CD4-positive, alpha-beta T cell (primary cell): ENCODE measurements around the gene USP32. TPM values are rescaled to one million over a fixed set of nuclear protein-coding genes. Genes with fewer than 3 reads are reported as not detected.

Source experiments
- ATAC-seq: fragments of 200-7000 bp; cut with Tn5 transposase; one replicate; pipeline ENCODE4 v1.10.0; 2022; ENCODE audit warnings: mild to moderate bottlenecking; ENCODE audit not compliant: poor library complexity
- CTCF ChIA-PET: fragments of 350-600 bp; sonication (Branson Sonifier 250); formaldehyde crosslinking; loops from one replicate; lab custom pipeline; 2021; ENCODE audit warnings: antibody characterized with exemption, inconsistent platforms; lab: Charles Lee
- POLR2A ChIA-PET: fragments of 350-600 bp; sonication (Branson Sonifier 250); formaldehyde crosslinking; loops from one replicate; lab custom pipeline; 2021; ENCODE audit warnings: antibody characterized with exemption, inconsistent platforms; lab: Charles Lee
- DNase-seq, 14 experiments: peaks; one replicate each; pipeline ENCODE4 v3.0.0-alpha.2; 2013 to 2020; ENCODE audit warnings: mixed read lengths in 2 of 14
- H3K27ac ChIP-seq, 2 donors: one replicate each; pipeline versions ENCODE4 v1.5.1 to v1.7.0; 2013; ENCODE audit warnings: low read length in 2 of 2, low read depth in 1 of 2, mild to moderate bottlenecking in 1 of 2
- H3K27me3 ChIP-seq, 2 experiments: 1 replicate in 1 of 2; 2 replicates in 1 of 2; pipeline versions ENCODE4 v1.6.1 to v1.7.0; 2013; ENCODE audit warnings: low read length in 2 of 2, control low read depth in 1 of 2, mild to moderate bottlenecking in 1 of 2, moderate library complexity in 1 of 2; ENCODE audit not compliant: insufficient read depth in 2 of 2, control insufficient read depth in 1 of 2
- H3K36me3 ChIP-seq: one replicate; pipeline ENCODE4 v1.6.1; 2013; ENCODE audit warnings: low read length, control low read depth; ENCODE audit not compliant: insufficient read depth
- H3K4me1 ChIP-seq: one replicate; pipeline ENCODE4 v1.6.1; 2013; ENCODE audit warnings: low read length, control low read depth; ENCODE audit not compliant: insufficient read depth
- H3K4me3 ChIP-seq: one replicate; pipeline ENCODE4 v1.5.1; 2013; ENCODE audit warnings: mild to moderate bottlenecking, low read length, moderate library complexity
- H3K9me3 ChIP-seq, 2 experiments: 1 replicate in 1 of 2; 2 replicates in 1 of 2; pipeline versions ENCODE4 v1.6.1 to v1.7.0; 2013; ENCODE audit warnings: low read length in 2 of 2, mild to moderate bottlenecking in 2 of 2, control low read depth in 1 of 2, moderate library complexity in 1 of 2; ENCODE audit not compliant: control insufficient read depth in 1 of 2, insufficient read depth in 1 of 2
- H3K27ac Mint-ChIP-seq: one replicate; pipeline ENCODE4 v1.8.0; 2020; ENCODE audit warnings: mixed read lengths
- H3K27me3 Mint-ChIP-seq: one replicate; pipeline ENCODE4 v1.8.0; 2021; ENCODE audit warnings: mixed read lengths
- H3K36me3 Mint-ChIP-seq: one replicate; pipeline ENCODE4 v1.8.0; 2021; ENCODE audit warnings: low read depth, mixed read lengths
- H3K4me1 Mint-ChIP-seq: one replicate; pipeline ENCODE4 v1.8.0; 2021; ENCODE audit warnings: low read depth, mixed read lengths
- H3K4me3 Mint-ChIP-seq: one replicate; pipeline ENCODE4 v1.8.0; 2020; ENCODE audit warnings: mild to moderate bottlenecking, mixed read lengths
- H3K9me3 Mint-ChIP-seq: one replicate; pipeline ENCODE4 v1.8.0; 2020; ENCODE audit warnings: mixed read lengths
- CTCF ChIP-seq: fragments of 200-600 bp; IDR thresholded peaks from one replicate; pipeline ENCODE4 v1.8.0; 2022; ENCODE audit warnings: antibody characterized with exemption, mild to moderate bottlenecking
- intact Hi-C, 2 experiments: fragments of 100-400 bp; cut with DNase I in 1 of 2; cut with micrococcal nuclease in 1 of 2; formaldehyde crosslinking; loops; one replicate each; pipeline versions ENCODE4 v1.15.1 to v1.9.0; 2023 to 2025; cut with DNase I, micrococcal nuclease
- total RNA-seq, 174 experiments: library from RNA in 2 of 174; stranded (reverse) in 2 of 174; gene quantifications; one replicate each; pipeline ENCODE4 v1.2.3 and lab custom pipeline; 2021 to 2026

USP32 gene
- total RNA-seq, 2 experiments from 2014 or later: 23.9 to 24.7 TPM

GRCh38 chr17:60300949-60301348 lies 91.0 kb downstream of the USP32 start:
- DNase-seq: no peak
- H3K27me3 ChIP-seq: no peaks in the 10 kb centered on the region
- H3K27ac ChIP-seq: no peak overlapping the region
- ChIA-PET CTCF (no interaction called here), POLR2A (no interaction called here)
- H3K9me3 ChIP-seq: no peaks in the 10 kb centered on the region
- intact Hi-C loops: no loop called here
- no peaks in the 10 kb centered on the region for H3K27me3 Mint-ChIP-seq
- no peaks in the 10 kb centered on the region for H3K9me3 Mint-ChIP-seq
- ATAC-seq: no peak
- no peak overlapping the region for H3K4me3 ChIP-seq
- H3K4me1 ChIP-seq: peaks cover 4% of the 10 kb centered on the region
- no peak for TF ChIP-seq CTCF
- no peak overlapping the region for H3K4me3 Mint-ChIP-seq
- no peaks in the 10 kb centered on the region for H3K36me3 ChIP-seq
- peaks cover 27% of the 10 kb centered on the region for H3K36me3 Mint-ChIP-seq
- H3K27ac Mint-ChIP-seq: no peak overlapping the region
- H3K4me1 Mint-ChIP-seq: peaks cover 21% of the 10 kb centered on the region

GRCh38 chr17:60300011-60300410 lies 91.9 kb downstream of the USP32 start:
- ChIA-PET CTCF (no interaction called here), POLR2A (no interaction called here)
- no peak for DNase-seq
- Histone ChIP-seq H3K4me3 (no peak overlapping the region), H3K36me3 (peaks cover 3% of the 10 kb centered on the region), H3K27ac (no peak overlapping the region), H3K4me1 (peaks cover under 1% of the 10 kb centered on the region), H3K27me3 (no peaks in the 10 kb centered on the region), H3K9me3 (no peaks in the 10 kb centered on the region)
- no peak for ATAC-seq
- Mint-ChIP-seq H3K36me3 (peaks cover 28% of the 10 kb centered on the region), H3K27me3 (no peaks in the 10 kb centered on the region), H3K27ac (no peak overlapping the region), H3K4me3 (no peak overlapping the region), H3K4me1 (peaks cover 11% of the 10 kb centered on the region), H3K9me3 (no peaks in the 10 kb centered on the region)
- intact Hi-C loops: no loop called here
- no peak for TF ChIP-seq CTCF

- Histone ChIP-seq H3K4me1 (no peaks in the 10 kb centered on the region), H3K36me3 (peaks cover 8% of the 10 kb centered on the region), H3K27ac (no peak overlapping the region), H3K9me3 (no peaks in the 10 kb centered on the region), H3K4me3 (no peak overlapping the region), H3K27me3 (no peaks in the 10 kb centered on the region)
- no peak overlapping the region for H3K4me3 Mint-ChIP-seq
- H3K27me3 Mint-ChIP-seq: no peaks in the 10 kb centered on the region
- intact Hi-C loops: no loop called here
- DNase-seq: no peak
- H3K4me1 Mint-ChIP-seq: no peaks in the 10 kb centered on the region
- H3K36me3 Mint-ChIP-seq: peaks cover 39% of the 10 kb centered on the region
- ATAC-seq: no peak
- H3K27ac Mint-ChIP-seq: no peak overlapping the region
- POLR2A ChIA-PET: no interaction called here
- CTCF ChIA-PET: no interaction called here
- TF ChIP-seq CTCF: no peak
- no peaks in the 10 kb centered on the region for H3K9me3 Mint-ChIP-seq
Measured at GRCh38 chr17:60297760-60298401, 94.1 kb downstream of the USP32 start.
